NCI-H146 (cell line): Measurements from ENCODE around the gene KCTD19.

Experiments
- DNase-seq: peaks from one replicate; lab custom pipeline; 2025; lab: John Stamatoyannopoulos, UW

The KCTD19 gene

DNA sequence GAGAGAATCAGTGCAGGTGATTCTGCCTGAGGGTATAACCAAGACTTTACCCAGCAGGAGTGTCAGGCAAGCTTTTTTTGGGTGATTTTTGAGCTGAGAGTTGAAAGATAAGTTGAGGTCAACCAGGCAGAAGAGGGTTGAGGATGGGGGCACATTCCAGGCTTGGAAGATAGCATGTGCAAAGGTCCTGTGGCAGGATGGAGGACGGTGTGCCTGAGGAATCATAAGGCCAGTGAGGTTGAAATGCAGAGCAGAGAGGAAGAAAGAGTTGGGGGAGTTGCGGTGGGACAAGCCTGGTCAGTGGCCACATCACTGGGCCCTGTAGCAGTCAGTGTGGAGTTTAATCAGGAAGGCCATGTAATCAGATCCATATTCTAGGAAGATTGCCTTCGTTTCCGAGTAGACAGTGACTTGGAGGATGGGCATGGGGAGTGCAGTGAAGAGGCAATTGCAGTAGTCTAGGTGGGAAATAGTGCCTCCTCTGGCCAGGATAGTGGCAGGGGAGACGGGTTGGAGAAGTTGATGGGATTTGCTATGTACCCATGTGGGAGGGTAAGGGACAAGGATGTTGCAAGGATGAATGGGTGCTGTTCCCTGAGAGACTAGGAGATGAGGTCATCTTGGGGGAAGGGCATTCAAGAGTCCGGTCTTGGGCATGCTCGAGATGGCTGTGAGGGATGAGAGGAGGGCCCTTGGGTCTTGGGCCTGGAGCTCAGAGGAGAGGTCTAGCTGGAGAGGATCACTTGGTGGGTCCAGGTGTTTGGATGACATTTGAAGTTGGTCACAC is 43.3 kb downstream of the KCTD19 start:
- DNase-seq: no peak

DNA sequence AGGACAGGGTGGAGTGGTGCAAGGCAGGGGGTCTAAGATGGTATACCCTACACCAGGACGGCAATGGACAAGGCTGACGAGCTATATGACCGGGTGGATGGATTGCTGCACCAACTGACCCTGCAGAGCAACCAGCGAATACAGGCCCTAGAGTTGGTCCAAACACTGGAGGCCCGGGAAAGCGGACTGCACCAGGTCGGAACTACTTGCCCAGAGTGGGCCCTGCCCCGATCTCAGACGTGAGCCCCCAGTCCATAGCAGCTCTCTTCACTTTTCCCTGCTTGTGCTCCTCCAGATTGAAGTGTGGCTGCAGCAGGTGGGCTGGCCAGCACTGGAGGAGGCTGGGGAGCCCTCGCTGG is 44.1 kb downstream of the KCTD19 start:
- no peak for DNase-seq

DNA sequence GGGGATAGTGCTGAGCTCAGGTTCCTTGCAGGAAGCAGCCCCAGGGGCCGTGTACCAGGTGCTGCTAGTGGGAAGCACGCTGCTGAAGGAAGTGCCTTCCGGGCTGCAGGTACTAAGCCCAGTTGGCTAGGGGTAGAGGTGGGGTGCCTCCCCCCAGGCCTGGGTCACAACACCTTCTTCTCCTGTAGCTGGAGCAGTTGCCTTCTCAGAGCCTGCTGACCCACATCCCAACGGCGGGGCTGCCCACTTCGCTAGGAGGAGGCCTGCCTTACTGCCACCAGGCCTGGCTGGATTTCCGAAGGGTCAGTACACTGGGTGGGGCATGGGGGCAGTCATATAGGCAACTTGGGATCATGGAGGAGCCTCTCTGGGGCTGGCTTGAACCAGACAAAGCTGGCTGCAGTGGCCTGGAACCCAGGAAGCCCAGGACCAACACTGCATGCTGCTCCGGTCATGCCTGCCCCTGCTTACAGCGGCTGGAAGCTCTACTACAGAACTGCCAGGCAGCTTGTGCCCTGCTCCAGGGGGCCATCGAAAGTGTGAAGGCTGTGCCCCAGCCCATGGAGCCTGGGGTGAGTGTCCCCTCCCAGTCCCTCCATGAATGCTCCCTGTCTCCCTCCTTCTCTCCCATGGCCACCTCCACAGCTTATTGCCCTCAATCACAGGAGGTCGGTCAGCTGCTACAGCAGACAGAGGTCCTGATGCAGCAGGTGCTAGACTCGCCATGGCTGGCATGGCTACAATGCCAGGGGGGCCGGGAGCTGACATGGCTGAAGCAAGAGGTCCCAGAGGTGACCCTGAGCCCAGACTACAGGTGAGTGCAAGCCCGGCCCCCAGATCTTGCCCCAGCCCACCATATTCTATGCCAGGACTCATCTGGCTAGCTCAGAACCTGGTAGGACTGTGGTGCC is 44.8 kb downstream of the KCTD19 start:
- DNase-seq: no peak

GRCh38 chr16:67280090-67281015 is 46.2 kb downstream of the KCTD19 start:
- no peak for DNase-seq

DNA sequence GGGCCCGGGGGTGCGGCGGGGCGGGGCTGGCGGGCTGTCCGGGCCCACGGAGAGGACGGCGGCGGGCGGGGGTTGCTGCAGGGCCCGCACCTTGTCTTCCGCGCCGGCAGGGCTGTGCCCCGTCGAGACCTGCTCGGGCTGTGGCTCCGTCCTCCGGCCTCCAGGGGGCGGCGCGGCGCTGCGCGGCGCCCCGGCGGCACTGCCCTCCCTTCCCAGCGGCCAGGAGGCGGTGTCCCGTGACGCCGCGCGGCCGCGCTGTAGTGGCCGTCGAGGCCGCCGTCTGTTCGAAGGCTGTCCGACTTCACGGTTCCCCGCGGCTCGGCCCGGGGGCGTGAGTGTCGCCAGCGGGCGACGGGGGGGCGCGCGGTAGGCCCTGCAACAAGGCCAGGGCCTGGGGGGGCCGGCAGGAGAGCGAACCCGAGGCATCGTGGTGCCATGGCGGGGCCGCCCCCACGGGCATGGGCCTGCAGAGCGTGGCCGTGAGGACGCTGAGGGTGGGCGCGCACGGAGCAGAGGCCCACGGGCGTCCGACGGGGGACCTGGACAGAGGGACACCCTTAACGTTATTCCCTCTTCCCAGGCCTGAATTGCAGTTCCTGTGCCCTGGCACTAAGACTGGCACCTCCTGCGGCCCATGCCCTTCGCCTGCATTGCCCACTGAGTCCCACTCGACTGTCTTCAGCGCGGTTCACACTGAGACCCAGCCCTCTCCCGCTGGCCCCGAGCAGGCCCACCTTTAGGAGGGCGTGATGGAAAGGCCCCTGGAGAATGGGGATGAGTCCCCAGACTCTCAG is 47.0 kb downstream of the KCTD19 start, which contains the start of gene PLEKHG4:
Gene PLEKHG4 (plus strand): TSS at position 237 of the 794 bp plus-strand sequence. CDS start 513 bp downstream, at position 750.
- peak; percentile 76 for DNase-seq

DNA sequence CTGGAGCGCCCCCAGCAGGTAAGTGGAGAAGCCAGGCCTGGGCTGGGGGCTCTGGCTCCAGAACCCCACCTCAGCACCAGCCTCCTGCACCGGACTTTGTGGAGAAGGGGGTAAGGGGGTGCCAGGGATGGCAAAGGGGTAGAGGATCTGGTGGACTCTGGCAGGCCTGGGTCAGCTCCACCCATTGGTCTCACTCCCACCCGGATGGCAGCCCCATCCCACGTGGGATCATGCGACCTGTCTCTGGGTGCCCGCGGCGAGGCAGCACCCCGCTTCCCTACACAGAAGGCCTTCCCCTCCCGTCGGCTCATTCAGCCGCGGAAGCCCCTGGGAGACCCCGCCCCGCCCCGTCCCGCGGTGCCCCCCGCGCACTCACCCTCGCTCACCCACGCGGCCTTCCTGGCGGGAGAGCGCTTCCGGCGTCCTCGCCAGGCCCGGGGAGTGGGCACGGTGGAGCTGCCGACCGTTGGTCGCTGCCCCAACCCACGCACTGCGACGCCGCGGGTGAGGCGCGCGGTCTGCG is 47.7 kb downstream of the KCTD19 start:
- peak; percentile 47 for DNase-seq

- no peak for DNase-seq
These were observed 48.4 kb downstream of the KCTD19 start for GRCh38 chr16:67277999-67278772.

DNA sequence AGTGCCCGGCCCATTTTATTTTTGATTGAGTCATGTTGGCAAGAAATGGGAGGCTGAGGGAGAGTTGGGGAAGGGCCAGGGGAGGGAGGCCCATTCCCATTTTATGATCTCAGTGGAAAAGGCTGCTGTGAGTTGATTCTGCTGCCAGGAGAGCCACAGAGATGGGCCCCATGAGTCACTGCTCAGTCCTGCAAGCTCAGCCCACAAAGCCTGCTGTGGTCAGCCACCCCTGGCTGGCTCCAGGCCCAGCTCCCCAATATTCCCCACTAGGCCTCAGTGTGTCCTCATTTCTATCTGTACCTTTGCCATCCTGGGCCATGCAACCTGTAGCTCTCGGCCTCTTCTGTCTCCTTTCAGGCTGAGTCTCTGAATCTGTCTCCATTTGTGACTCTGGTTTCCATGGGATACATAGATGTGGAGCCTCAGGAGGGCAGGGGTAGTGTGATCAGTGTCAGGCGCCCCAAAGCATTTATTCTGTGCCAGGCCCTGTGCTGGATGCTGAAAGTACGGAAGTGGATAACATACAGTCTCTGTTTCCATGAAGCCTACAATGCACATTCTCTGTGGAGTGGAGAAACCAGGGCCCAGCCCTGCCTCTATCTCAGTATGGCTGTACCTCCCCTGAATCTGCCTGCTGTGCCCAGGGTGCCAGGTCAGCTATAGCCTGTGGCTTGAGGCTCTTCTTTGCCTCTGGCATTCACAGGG is 49.1 kb downstream of the KCTD19 start:
- no peak for DNase-seq

- no peak for DNase-seq
These were observed 51.2 kb downstream of the KCTD19 start for GRCh38 chr16:67275321-67275720.

GRCh38 chr16:67271446-67271845 is 55.1 kb downstream of the KCTD19 start:
- no peak for DNase-seq

- DNase-seq: no peak
These were observed 55.6 kb downstream of the KCTD19 start for GRCh38 chr16:67270931-67271338.

DNA sequence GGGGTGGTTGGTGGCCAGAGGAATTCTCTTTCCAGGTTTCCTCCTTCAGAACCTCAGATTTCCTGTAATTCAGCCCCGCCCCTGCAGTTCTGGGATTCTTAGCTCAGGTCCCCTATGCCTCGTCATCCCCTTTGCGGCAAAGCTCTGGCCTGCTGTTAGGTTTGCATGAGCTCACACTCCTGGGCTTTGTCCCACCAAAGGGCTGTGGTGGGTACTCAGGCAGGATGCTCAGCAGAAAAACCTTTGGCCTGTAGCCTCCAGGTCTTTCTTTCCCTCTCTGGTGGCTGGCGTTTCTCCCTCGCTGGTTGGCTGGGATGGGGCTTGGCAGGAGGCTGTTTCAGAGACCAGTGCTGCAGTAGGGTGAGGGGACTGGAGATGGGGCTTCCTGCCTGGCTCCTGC is 56.8 kb downstream of the KCTD19 start:
- no peak for DNase-seq

DNA sequence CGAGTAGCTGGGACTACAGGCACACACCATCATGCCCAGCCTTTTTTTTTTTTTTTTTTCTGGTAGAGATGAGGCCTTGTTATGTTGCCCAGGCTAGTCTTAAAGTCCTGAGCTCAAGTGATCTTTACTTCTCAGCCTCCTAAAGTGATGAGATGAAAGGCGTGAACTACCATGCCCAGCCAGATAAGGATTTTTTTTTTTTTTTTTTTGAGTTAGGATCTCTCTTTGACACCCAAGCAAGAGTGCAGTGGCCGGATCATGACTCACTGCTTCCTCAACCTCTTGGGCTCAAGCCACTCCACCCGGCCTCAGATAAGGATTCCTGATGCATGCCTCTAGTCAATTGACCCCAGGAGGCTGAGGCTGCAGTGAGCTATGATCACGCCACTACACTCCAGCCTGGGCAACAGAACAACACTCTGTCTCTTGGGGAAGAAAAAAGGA is 58.4 kb downstream of the KCTD19 start:
- DNase-seq: no peak

DNA sequence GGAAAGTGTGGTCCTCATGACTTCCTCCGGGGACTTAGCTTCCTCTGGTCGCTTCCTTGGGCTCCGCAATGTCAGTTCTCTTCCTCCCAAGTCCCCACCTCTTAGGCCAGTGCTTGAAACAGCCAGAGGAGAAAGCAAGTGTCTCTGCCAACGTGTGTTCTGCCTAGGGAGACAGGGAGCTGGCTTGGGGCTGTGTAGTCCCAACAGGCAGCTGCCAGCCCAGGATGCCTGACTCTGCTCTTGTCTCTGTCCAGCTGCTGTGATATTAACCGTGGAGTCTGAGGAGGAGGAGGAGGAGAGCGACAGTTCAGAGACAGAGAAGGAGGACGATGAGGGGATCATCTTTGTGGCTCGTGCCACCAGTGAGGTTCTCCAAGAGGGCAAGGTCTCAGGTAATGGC is 60.7 kb downstream of the KCTD19 start:
- DNase-seq: no peak

GRCh38 chr16:67264866-67265265 is 61.7 kb downstream of the KCTD19 start:
- no peak for DNase-seq

GRCh38 chr16:67264277-67264676 is 62.3 kb downstream of the KCTD19 start:
- no peak for DNase-seq

GRCh38 chr16:67263201-67263600 is 63.3 kb downstream of the KCTD19 start:
- DNase-seq: no peak

GRCh38 chr16:67260426-67261063 is 66.0 kb downstream of the KCTD19 start:
- DNase-seq: peak; percentile 2

- no peak for DNase-seq
These were observed 66.8 kb downstream of the KCTD19 start for GRCh38 chr16:67259705-67260104.
